Activated naive CD8-positive, alpha-beta T cell treated with anti-CD3 and anti-CD28 coated beads for 36 hours (primary cell): Measurements from ENCODE around the gene ACVR2A. TPM values are rescaled to one million over a fixed set of nuclear protein-coding genes. Genes with fewer than 3 reads are reported as not detected.

Source experiments
- DNase-seq: peaks from one replicate; pipeline ENCODE4 v3.0.0; 2021
- H3K27ac Mint-ChIP-seq: one replicate; pipeline ENCODE4 v1.8.0; 2022; ENCODE audit warnings: mild to moderate bottlenecking, moderate library complexity, mixed read lengths
- H3K27me3 Mint-ChIP-seq: one replicate; pipeline ENCODE4 v1.8.0; 2022; ENCODE audit warnings: mild to moderate bottlenecking, mixed read lengths
- H3K36me3 Mint-ChIP-seq: one replicate; pipeline ENCODE4 v1.8.0; 2021; ENCODE audit warnings: mild to moderate bottlenecking, mixed read lengths
- H3K4me1 Mint-ChIP-seq: one replicate; pipeline ENCODE4 v1.8.0; 2021; ENCODE audit warnings: mixed read lengths
- H3K4me3 Mint-ChIP-seq: one replicate; pipeline ENCODE4 v1.8.0; 2022; ENCODE audit warnings: mild to moderate bottlenecking, moderate library complexity, mixed read lengths
- H3K9me3 Mint-ChIP-seq: one replicate; pipeline ENCODE4 v1.8.0; 2022; ENCODE audit warnings: mixed read lengths
- total RNA-seq, 2 experiments: library from RNA; stranded (reverse); gene quantifications; one replicate each; pipeline ENCODE4 v1.2.3, GENCODE V29; 2021

ACVR2A gene
- total RNA-seq, 2 experiments from 2014 or later, result 1.6 to 1.9 TPM

DNA sequence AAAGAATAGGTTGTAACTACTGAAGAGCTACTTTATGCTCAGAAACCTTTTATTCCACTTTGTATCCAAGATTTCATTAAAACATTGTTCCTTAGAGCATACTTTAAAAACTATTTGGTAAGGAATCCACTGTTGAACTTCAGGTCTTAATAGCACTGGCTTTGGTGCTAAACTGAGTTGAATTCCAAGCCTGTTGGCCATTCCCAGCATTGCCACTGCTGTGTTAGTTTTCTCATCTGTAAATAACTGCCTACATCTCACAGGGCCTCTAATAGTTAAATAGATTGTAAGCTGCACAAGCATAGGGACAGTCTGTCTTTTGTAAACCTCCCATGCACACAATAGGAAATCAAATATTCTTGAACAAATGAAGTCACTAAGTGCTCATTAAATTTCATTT lies 89.1 kb downstream of the ACVR2A start:
- Mint-ChIP-seq H3K9me3 (no peaks in the 10 kb centered on the region), H3K27ac (no peak overlapping the region), H3K4me3 (no peak overlapping the region), H3K36me3 (peaks cover 10% of the 10 kb centered on the region), H3K27me3 (no peaks in the 10 kb centered on the region), H3K4me1 (peaks cover 1% of the 10 kb centered on the region)
- no peak for DNase-seq

DNA sequence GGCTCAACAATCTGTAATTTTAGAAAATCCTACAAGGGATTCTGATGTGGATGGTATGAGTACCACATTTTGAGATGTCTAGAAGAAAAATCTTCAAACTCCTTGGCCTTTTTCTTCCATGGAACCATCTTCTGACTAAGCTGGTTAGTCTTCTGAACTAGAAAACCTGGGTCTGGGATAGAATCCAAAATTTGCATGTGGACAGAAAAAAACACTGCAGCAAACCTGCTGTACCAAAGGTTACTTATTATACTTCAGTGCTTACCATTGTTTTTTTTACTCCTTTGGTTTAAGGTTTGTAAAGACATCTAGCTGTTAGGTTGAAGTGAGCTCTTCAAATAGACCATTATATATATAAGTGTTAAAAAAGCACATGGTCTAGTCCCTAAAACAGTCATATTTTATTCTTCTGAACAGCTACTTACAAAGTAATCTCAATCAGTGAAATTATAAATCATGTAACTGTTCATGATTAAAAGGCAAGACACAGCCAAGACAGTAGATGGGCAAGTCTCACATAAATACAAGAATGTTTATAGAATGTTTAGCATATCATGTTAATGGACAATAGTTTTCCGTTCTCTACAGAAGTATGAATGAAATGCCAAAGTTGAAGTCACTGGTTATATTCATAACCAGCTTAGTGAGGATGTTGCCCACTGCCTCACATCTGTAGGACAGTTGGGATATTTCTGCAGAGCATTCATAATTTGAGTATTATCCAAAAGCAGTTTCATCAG lies 90.2 kb downstream of the ACVR2A start:
- DNase-seq, result no peak
- peaks cover 10% of the 10 kb centered on the region for H3K36me3 Mint-ChIP-seq
- no peaks in the 10 kb centered on the region for H3K27me3 Mint-ChIP-seq
- H3K9me3 Mint-ChIP-seq, result no peaks in the 10 kb centered on the region
- peaks cover 1% of the 10 kb centered on the region for H3K4me1 Mint-ChIP-seq
- no peak overlapping the region for H3K4me3 Mint-ChIP-seq
- no peak overlapping the region for H3K27ac Mint-ChIP-seq

DNA sequence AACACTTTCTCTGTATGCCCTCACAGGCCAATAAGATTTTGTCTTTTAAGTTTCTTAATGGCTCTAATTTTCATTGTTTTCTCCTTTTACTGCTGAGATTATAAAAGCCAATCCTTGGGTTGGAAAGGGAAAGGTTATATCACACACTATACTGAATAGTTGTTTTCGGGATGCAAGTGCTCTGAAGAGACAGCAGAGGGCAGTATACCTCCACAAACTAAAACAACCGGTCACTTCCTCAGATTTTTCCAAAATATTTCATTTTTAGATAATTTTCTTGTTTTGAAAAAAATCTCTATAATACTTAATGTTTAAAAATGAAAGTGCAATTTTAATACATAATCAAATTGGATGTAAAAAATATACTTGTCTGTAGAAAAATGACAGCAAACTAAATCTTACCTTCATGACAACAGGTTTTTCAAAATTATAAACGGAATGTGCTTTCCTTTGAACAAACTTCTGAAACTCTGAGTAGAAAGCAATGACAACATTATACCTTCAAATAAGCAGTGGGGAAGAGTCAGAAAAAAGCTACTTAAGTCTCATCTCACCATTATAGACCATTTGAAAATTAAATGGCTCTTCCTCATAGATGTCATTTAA lies 93.0 kb downstream of the ACVR2A start:
- H3K27ac Mint-ChIP-seq, result no peak overlapping the region
- peaks cover 7% of the 10 kb centered on the region for H3K36me3 Mint-ChIP-seq
- DNase-seq, result no peak
- no peaks in the 10 kb centered on the region for H3K9me3 Mint-ChIP-seq
- no peaks in the 10 kb centered on the region for H3K27me3 Mint-ChIP-seq
- no peak overlapping the region for H3K4me3 Mint-ChIP-seq
- H3K4me1 Mint-ChIP-seq, result peaks cover 1% of the 10 kb centered on the region

DNA sequence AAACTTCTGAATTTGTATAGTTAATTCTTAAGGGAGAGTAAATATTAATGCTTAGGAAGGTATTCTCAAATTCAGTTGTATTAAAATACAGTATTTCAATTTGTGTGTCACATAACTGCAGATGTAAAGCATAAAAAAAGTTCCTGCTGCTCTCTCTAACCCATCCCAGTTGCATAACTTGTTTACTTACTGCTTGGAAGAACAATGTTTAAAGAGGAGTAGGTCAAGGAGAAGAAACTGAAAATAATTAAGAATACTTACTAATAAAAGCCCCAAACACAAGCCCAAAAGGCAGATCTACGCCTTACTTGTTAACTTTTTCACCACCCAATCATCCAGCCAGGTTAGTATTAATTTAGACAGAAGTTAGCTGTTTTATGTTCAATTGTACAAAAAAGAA lies 94.5 kb downstream of the ACVR2A start:
- Mint-ChIP-seq H3K36me3 (peaks cover 7% of the 10 kb centered on the region), H3K4me1 (peaks cover 1% of the 10 kb centered on the region), H3K4me3 (no peak overlapping the region), H3K27ac (no peak overlapping the region), H3K9me3 (no peaks in the 10 kb centered on the region), H3K27me3 (no peaks in the 10 kb centered on the region)
- DNase-seq, result no peak

GRCh38 chr2:147945660-147946059 lies 100.8 kb downstream of the ACVR2A start:
- Mint-ChIP-seq H3K36me3 (peaks cover 3% of the 10 kb centered on the region), H3K27ac (no peak overlapping the region), H3K27me3 (no peaks in the 10 kb centered on the region), H3K4me3 (no peak overlapping the region), H3K4me1 (peaks cover 3% of the 10 kb centered on the region), H3K9me3 (no peaks in the 10 kb centered on the region)
- DNase-seq, result no peak

DNA sequence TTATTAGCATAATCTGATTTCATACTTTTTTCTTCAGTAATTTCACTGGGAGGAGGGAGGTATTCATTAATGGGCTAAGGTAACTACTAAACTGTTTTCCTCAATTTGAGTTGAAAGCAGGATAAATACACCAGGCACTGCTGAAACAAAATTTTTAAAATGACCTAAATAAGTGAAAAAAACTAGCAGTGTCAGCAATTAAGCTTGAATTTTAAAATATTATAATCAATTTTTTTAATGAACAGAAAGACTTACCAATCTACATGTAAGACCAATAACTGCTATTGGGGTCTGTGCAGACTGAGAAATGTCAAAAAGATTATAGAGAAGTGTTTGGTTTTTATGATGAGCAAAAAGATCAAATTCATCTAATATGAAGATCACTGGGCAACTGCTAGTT lies 107.3 kb downstream of the ACVR2A start:
- no peak for DNase-seq
- H3K36me3 Mint-ChIP-seq, result peaks cover 8% of the 10 kb centered on the region
- H3K9me3 Mint-ChIP-seq, result no peaks in the 10 kb centered on the region
- no peak overlapping the region for H3K27ac Mint-ChIP-seq
- H3K4me1 Mint-ChIP-seq, result no peaks in the 10 kb centered on the region
- H3K4me3 Mint-ChIP-seq, result no peak overlapping the region
- no peaks in the 10 kb centered on the region for H3K27me3 Mint-ChIP-seq

DNA sequence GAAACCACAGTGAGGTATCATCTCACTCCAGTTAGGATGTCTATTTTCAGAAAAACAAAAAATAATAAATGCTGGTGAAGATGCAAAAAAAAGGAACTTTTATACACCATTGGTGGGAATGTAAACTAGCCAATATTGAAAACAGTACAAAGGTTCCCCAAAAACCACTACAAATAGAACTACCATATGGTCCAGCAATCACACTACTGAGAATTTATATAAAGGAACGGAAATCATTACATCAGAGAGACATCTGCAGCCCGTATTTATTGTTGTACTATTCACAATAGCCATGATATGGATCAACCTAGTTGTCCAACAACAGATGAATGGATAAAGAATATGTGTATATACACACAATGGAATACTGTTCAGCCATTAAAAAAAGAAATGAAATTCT lies 123.7 kb downstream of the ACVR2A start:
- Mint-ChIP-seq H3K36me3 (peaks cover 58% of the 10 kb centered on the region), H3K27ac (no peak overlapping the region), H3K27me3 (no peaks in the 10 kb centered on the region), H3K4me3 (no peak overlapping the region), H3K4me1 (peaks cover 2% of the 10 kb centered on the region), H3K9me3 (peaks cover 34% of the 10 kb centered on the region)
- DNase-seq, result no peak

DNA sequence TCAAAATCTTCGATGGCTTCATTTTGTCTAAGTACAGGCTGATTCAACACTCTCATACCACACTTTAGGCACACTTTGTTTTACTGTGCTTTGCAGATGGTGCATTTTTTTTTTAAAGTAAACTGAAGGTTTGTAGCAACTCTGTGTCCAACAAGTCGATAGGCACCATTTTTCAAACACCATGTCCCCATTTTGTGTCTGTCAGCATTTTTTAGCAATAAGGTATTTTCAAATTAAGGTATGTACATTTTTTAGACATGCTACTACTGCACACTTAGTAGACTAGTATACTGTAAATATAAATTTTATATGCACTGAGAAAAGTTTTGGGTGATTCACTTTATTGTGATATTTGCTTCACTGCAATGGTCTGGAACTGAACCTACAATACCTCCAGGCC lies 131.3 kb downstream of the ACVR2A start:
- H3K36me3 Mint-ChIP-seq, result peaks cover 28% of the 10 kb centered on the region
- H3K4me1 Mint-ChIP-seq, result peaks cover 11% of the 10 kb centered on the region
- H3K27ac Mint-ChIP-seq, result no peak overlapping the region
- no peaks in the 10 kb centered on the region for H3K27me3 Mint-ChIP-seq
- no peak overlapping the region for H3K4me3 Mint-ChIP-seq
- H3K9me3 Mint-ChIP-seq, result peaks cover 10% of the 10 kb centered on the region
- no peak for DNase-seq

- peaks cover 26% of the 10 kb centered on the region for H3K36me3 Mint-ChIP-seq
- peaks cover 10% of the 10 kb centered on the region for H3K9me3 Mint-ChIP-seq
- no peak overlapping the region for H3K4me3 Mint-ChIP-seq
- no peak overlapping the region for H3K27ac Mint-ChIP-seq
- H3K4me1 Mint-ChIP-seq, result peaks cover 15% of the 10 kb centered on the region
- DNase-seq, result no peak
- no peaks in the 10 kb centered on the region for H3K27me3 Mint-ChIP-seq
Observed at GRCh38 chr2:147977679-147978078, 132.8 kb downstream of the ACVR2A start.

Other genes starting within 250 kb of the ACVR2A start
- gene ORC4, start 175.7 kb downstream of the ACVR2A start, total RNA-seq, result 10 to 100 TPM; 41.1 to 46.0 TPM
- 10 to 100 TPM; 17.0 to 17.4 TPM for gene MBD5, start 176.1 kb downstream of the ACVR2A start, total RNA-seq